HG02678 (cell line): Measurements from ENCODE around the gene IGIP.
A peak's percentile ranks its signal among the peaks of the same experiment; 100 is the strongest.

ENCODE experiments used
- ATAC-seq: cut with Tn5 transposase; IDR thresholded peaks from one replicate; pipeline ENCODE4 v1.9.1; 2021; ENCODE audit warnings: mild to moderate bottlenecking, moderate library complexity; ENCODE audit not compliant: unreplicated experiment

Gene IGIP

GRCh38 chr5:140111011-140111858 lies 14.5 kb upstream of the IGIP start:
- no peak for ATAC-seq

GRCh38 chr5:140111859-140112551 lies 13.7 kb upstream of the IGIP start:
- ATAC-seq: no peak

GRCh38 chr5:140112685-140113179 lies 13.0 kb upstream of the IGIP start:
- no peak for ATAC-seq

GRCh38 chr5:140113180-140113698 lies 12.5 kb upstream of the IGIP start:
- no peak for ATAC-seq

GRCh38 chr5:140113699-140114263 lies 12.0 kb upstream of the IGIP start, which contains the start of gene PURA:
TSS of gene PURA (plus strand) at chr5:140114109. CDS start at chr5:140114182, 73 bp downstream.
- ATAC-seq: peak; percentile 90

GRCh38 chr5:140114341-140115185 lies 11.2 kb upstream of the IGIP start:
- peak; percentile 27 for ATAC-seq

- no peak for ATAC-seq
These were observed 10.6 kb upstream of the IGIP start for GRCh38 chr5:140115186-140115500.

GRCh38 chr5:140116716-140117115 lies 9.0 kb upstream of the IGIP start:
- ATAC-seq: no peak

- no peak for ATAC-seq
These were observed 8.2 kb upstream of the IGIP start for GRCh38 chr5:140117523-140117922.

GRCh38 chr5:140118302-140118936 lies 7.3 kb upstream of the IGIP start:
- no peak for ATAC-seq

- ATAC-seq: no peak
These were observed 727 bp downstream of the IGIP start for GRCh38 chr5:140126315-140127012.

GRCh38 chr5:140128376-140128775 lies 2.6 kb downstream of the IGIP start:
- no peak for ATAC-seq

- no peak for ATAC-seq
These were observed 5.4 kb downstream of the IGIP start for GRCh38 chr5:140130949-140131733.

GRCh38 chr5:140131967-140132409 lies 6.3 kb downstream of the IGIP start:
- ATAC-seq: no peak

- ATAC-seq: no peak
These were observed 7.9 kb downstream of the IGIP start for GRCh38 chr5:140133514-140134167.

- no peak for ATAC-seq
These were observed 8.7 kb downstream of the IGIP start for GRCh38 chr5:140134277-140134935.

- no peak for ATAC-seq
These were observed 9.4 kb downstream of the IGIP start for GRCh38 chr5:140135127-140135526.

GRCh38 chr5:140136624-140137023 lies 10.9 kb downstream of the IGIP start:
- ATAC-seq: no peak
